Measurements from ENCODE around the gene GOLGA8S.
"Not testable (repeated sequence)": the region's sequence is repeated elsewhere in the genome, so short reads cannot be mapped to it uniquely, and the experiment has no call there.

Gene GOLGA8S

DNA sequence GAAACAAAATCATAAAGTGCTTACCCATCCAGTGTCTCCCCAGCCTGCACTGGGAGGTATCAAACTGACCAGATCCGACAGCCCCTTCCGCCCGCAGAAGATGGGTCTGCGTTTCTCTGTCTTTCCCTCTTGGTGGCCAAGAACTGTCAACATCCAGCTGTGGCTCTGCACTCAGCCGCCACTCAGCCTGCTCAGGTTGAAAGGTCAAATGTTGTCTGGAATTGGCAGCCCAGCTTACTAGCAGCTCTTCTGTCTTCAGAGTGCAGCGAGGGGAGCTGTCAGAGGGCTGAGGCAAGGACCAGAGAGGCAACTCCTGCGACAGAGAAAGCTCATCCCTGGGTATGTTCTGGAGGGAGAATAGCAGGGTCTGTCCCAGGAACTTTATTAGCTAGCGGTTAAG, 47.1 kb downstream of the GOLGA8S start:
- DNase-seq, result no peak

DNA sequence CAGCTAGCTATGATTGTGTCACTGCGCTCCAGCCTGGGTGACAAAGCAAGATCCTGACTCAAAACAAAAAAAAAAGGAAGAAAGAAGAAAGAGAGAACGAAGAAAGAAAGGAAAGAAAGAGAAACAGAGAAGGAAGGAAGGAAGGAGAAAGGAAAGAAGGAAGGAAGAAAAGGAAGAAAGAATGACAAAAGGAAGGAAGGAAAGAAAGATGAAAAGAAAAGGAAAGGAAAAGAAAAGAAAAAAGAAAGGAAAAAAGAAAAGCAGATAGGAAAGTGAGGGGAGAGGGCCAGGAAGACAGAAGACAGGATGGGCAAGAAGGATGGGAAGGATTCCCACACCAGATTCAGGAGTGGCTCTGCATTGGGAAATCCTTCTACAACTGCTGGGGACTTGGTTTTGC, 47.6 kb downstream of the GOLGA8S start:
- no peak for DNase-seq

DNA sequence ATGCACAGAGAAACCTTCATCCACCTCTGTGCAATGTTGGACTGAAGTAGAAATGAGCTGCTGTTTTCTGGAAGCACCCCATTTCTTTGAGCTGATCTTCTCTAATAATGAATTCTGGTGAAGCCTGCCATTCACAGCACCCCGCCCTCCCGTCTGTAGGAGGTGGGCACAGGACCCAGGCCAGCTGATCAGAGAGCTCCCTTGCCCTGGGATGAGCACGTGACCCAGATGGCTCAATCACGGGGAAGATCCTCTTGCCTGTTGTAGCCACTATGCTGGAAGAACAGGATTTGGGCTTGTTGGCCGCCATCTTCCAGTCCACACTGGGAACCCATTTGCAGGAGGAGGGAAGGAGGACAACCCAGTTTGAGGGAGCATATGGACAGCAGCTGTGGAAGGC, 48.0 kb downstream of the GOLGA8S start:
- no peak for DNase-seq

DNA sequence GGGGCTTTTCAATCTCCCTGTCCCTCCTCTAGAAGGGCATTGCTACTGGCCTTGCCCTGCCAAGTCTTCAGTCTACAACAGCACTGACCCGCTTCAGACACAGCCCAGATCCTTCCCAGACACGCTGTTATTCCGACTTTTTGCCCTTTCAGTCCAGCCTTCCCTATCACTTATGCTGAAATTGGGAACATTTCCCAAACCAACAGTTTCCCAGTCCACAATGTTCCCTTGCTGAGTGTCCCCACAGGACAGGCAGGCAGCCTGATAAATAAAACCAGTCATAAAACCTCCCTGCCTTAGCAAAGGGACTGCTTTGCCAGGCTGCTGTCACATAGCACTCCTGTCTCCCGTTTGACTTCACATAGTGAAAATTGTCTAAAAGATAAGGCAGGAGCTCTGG, 49.0 kb downstream of the GOLGA8S start:
- no peak for DNase-seq

DNA sequence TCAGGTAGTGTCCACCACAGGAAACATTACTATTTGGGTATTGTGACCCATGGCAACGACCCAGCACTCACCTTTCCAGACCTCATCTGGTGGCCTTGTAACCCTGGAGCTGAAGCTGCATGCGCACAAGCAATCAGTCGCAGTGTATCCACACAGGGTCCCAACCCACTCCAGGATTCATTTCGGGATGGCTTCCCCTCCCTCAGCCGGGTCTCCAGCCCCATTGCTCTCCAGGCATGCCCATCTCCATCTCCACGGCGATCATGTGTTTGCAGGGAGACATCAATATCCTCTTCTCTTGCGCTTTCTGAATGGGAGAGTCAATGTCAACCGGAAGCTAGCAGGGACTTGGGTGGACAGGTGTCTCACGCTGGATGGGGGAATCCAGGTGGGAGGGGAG, 57.3 kb downstream of the GOLGA8S start:
- DNase-seq, result no peak

DNA sequence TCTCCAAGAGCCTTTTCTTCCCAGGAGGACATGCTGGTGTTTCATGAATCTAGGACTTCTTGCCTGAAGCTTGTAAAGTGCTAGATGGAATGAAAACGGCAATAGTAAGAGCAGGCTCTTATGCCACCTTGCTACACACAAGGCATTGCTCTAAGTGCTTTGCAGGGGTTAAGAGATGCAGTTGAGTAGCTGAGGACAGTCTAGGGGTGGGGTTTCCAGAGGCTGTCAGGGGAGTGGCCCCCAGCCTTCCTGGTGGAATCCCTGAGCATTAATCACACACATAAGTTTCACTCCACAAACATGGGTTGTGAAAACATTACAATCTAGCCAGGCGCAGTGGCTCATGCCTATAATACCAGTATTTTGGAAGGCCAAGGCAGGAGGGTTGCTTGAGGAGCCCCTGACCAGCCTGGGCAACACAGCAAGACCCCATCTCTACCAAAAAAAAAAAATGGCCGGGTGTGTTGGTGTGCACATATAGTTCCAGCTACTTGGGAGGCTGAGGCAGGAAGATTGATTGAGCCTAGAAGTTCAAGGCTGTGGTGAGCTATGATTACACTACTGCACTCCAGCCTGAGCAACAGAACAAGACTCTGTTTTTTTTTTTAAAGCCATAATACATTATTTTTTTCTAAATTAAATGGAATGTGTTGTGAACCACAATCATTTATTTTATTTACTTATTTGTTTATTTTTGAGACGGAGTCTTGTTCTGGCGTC, 58.5 kb downstream of the GOLGA8S start:
- DNase-seq, result not testable (repeated sequence)
